B cell (primary cell): ENCODE measurements around the gene KBTBD6.

ENCODE experiments used
- EZH2 ChIP-seq: IDR thresholded peaks from 2 replicates; pipeline ENCODE4 v1.6.1; 2012; ENCODE audit warnings: borderline replicate concordance, low read depth, mild to moderate bottlenecking, moderate library complexity, low read length; ENCODE audit not compliant: insufficient read depth, poor library complexity, severe bottlenecking
- TF ChIP-seq, protein P1 (sequence below): fragments of 200-600 bp; IDR thresholded peaks from one replicate; pipeline ENCODE4 v1.8.0; 2022; ENCODE audit warnings: antibody characterized with exemption, mild to moderate bottlenecking

DNA sequence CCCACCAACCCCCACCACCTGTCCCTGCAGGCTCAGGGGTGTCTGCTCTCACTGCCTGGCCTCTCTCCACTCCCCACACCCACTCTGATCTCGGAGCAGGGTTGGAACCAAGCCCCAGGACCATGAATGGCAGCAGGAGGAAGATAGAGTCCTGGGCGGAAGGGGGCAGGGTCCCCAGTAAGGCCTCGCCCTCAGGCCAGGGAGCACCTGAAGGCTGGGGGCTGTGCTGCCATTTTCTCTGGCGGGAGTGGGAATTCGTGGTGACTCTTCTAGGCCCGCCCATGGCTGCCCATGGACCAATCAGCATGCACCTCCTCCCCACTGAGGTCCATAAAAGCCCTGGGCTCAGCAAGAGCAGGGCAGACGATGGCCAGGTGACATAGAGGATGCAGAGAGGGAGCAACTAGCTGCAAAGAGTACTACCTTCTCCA, 25.0 kb downstream of the KBTBD6 start:
- no peak for TF ChIP-seq EZH2
- TF ChIP-seq, protein P1, sequence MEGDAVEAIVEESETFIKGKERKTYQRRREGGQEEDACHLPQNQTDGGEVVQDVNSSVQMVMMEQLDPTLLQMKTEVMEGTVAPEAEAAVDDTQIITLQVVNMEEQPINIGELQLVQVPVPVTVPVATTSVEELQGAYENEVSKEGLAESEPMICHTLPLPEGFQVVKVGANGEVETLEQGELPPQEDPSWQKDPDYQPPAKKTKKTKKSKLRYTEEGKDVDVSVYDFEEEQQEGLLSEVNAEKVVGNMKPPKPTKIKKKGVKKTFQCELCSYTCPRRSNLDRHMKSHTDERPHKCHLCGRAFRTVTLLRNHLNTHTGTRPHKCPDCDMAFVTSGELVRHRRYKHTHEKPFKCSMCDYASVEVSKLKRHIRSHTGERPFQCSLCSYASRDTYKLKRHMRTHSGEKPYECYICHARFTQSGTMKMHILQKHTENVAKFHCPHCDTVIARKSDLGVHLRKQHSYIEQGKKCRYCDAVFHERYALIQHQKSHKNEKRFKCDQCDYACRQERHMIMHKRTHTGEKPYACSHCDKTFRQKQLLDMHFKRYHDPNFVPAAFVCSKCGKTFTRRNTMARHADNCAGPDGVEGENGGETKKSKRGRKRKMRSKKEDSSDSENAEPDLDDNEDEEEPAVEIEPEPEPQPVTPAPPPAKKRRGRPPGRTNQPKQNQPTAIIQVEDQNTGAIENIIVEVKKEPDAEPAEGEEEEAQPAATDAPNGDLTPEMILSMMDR = no peak
